GM19463 (cell line): ENCODE data around the gene UFSP1.
"Not testable (repeated sequence)": the region's sequence is repeated elsewhere in the genome, so short reads cannot be mapped to it uniquely, and the experiment has no call there.

Experiments
- ATAC-seq: cut with Tn5 transposase; IDR thresholded peaks from one replicate; pipeline ENCODE4 v1.9.1; 2021; ENCODE audit warnings: mild to moderate bottlenecking, moderate library complexity; ENCODE audit not compliant: unreplicated experiment

The UFSP1 gene

DNA sequence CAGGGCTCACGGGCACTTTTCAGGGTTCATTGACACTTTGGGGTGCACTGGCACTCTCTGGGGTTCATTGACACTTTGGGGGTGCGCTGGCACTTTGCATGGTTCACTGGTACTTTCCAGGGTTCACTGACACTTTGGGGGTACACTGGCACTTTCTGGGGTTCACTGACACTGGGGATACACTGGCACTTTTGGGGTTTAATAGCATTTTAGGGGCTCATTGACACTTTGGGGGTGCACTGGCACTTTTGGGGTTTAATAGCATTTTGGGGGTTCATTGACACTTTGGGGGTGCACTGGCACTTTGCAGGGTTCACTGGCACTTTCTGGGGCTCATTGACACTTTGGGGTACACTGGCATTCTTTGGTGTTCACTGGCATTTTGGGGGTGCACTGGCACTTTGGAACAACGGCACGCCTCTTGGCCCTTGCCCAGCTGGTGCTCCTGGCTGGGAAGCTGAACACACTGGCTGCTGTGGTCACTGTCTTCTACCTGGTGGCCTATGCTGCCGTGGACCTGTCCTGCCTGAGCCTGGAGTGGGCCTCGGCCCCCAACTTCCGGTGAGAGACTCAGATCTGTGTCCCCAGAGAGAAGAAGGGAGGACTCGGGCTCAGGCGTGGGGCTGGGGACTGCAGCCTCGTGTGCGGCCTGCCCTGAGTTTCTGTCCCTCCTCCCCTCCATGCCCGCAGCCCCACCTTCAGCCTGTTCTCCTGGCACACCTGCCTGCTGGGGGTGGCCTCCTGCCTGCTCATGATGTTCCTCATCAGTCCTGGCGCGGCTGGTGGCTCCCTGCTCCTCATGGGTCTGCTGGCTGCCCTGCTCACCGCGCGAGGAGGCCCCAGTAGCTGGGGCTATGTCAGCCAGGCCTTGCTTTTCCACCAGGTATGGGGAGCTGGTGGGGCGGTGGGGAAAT is 28.6 kb downstream of the UFSP1 start:
- no peak for ATAC-seq

DNA sequence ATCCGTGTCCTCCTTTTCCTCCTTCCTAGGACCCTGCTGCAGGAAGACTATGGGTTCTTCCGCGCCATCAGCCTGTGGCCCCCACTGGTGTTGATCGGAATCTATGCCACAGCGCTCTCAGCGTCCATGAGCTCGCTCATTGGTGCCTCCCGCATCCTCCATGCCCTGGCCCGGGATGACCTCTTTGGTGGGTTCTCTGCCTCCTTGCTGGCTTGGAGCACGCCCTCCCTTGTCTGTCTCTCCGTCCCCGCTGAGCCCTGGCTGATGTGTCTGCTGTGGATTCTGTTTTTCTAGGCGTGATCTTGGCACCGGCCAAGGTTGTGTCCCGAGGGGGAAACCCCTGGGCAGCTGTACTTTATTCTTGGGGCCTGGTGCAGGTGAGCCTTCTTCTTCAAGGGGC is 29.7 kb downstream of the UFSP1 start:
- ATAC-seq = no peak

DNA sequence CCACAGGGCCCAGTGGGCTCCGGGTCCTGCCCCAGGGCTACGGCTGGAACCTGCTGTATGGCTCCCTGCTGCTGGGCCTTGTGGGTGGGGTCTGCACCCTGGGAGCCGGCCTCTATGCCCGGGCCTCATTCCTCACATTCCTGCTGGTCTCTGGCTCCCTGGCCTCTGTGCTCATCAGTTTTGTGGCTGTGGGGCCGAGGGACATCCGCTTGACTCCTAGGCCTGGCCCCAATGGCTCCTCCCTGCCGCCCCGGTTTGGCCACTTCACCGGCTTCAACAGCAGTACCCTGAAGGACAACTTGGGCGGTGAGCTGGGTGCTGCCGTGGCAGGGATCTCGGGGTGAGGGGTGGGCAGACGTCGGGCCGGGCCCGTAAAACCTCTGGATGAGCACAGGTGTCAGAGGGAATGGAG is 32.6 kb downstream of the UFSP1 start:
- no peak for ATAC-seq

DNA sequence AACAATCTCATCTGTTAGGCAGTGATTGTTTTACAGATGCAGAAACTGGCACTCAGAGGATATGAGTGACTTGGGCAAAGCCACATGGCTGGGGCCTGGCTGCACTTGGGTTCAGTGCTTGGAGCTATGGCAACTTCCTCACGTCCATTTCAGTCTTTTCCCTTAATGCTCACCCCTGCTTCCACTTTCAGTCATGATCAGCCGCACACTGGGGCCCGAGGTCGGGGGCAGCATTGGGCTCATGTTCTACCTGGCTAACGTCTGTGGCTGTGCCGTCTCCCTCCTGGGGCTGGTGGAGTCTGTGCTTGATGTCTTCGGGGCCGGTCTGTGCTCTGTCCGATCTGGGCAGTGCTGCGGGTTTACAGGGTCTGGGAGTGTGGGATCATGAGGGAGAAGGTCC is 34.0 kb downstream of the UFSP1 start:
- ATAC-seq = no peak

DNA sequence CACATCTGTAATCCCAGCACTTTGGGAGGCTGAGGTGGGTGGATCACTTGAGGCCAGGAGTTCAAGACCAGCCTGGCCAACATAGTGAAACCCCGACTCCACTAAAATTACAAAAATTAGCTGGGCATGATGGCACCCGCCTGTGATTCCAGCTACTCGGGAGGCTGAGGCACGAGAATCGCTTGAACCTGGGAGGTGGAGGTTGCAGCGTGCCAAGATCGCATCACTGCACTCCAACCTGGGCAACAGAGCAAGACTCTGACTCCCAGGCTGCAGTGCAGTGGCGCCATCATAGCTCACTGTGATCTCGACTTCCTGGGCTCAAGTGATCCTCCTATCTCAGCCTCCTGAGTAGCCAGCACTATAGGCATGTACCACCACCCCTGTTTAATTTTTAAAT is 34.6 kb downstream of the UFSP1 start:
- ATAC-seq = not testable (repeated sequence)

DNA sequence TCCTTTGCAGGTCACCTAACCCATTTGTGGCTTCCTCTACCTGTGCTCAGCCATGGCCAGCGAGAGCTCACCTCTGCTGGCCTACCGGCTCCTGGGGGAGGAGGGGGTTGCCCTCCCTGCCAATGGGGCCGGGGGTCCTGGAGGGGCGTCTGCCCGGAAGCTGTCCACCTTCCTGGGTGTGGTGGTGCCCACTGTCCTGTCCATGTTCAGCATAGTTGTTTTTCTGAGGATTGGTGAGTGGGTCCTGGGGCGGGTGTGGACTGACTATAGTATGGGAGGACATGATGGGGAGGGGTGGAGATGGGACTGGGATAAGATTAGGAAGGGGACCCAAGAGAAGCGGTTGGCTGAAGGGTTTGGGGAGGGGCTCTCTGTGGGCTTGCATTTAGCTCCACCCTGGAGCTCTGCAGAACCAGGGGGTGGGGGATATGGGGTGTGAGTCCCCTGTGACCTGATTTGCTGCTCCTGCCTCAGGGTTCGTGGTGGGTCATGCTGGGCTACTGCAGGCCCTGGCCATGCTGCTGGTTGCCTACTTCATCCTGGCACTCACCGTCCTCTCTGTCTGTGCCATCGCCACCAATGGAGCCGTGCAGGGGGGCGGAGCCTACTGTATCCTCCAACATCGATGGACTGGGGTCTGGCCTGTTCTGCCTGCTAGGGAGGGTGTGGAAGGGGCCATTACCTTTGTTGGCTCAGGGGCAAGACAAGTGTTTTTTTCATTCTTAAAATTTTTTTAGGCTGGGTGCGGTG is 35.2 kb downstream of the UFSP1 start:
- ATAC-seq = no peak

DNA sequence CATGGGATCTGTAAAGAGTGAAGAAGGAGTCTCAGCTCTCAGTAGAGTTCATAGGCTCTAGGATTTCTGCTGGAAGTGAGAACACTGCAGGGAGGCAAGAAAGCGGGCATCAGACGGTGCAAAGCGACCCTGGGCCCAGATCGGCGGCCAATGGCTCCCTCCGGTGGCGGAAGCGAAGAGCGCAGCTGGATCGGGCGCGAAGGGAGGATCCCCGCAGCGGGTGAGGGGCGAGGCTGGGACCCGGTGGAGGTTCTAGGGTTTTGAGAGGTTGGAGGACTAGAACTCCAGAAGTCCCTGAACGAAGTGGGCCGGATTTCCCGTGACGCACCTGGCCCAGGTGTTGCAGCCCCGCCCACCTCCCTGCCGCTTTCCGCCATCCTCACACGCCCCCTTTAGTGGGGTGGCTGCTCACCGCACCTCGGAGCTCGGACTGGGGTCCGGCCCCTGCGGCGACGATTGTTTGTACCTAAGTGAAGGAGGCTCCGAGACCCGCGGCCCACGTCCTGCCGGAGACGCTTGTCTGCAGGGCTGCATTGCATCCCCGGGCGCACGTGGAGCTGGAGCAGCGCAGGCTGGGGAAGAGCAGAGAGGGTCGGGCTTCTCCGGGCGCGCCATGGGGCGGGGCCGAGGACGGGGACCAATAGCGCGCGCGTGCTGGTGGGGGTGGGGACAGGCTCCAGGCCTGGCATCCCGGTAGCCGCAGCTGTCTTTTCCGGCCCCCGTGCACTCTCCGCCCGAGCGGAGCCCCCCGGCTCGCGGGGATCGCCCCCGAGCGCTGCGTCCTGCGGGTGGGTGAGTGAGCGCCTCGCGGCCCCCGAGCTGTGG is 37.3 kb downstream of the UFSP1 start, which contains the start of gene SLC12A9:
Gene SLC12A9 (plus strand): TSS at position 666 of the 825 bp plus-strand sequence. CDS start 1,485 bp downstream, outside the sequence.
- ATAC-seq = peak; percentile 95

DNA sequence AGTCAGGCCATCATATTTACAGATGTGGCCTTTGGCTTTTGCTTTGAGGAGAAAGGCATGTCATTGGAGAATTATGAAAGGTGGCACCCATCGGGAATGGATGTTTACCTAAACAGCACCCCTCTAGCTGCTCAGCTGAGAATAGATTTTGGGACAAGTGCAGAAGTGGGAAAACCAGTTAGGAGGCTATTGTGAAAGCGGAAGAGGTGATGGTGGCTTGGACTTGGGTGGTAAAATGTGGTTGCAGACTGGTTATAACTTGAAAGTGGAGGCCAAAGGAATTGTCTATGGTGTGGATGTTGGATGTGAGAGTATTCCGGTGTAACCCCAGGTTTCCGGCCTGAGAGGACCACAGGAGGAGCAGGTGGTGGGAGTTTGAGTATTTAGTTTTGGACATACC is 42.2 kb downstream of the UFSP1 start:
- no peak for ATAC-seq

DNA sequence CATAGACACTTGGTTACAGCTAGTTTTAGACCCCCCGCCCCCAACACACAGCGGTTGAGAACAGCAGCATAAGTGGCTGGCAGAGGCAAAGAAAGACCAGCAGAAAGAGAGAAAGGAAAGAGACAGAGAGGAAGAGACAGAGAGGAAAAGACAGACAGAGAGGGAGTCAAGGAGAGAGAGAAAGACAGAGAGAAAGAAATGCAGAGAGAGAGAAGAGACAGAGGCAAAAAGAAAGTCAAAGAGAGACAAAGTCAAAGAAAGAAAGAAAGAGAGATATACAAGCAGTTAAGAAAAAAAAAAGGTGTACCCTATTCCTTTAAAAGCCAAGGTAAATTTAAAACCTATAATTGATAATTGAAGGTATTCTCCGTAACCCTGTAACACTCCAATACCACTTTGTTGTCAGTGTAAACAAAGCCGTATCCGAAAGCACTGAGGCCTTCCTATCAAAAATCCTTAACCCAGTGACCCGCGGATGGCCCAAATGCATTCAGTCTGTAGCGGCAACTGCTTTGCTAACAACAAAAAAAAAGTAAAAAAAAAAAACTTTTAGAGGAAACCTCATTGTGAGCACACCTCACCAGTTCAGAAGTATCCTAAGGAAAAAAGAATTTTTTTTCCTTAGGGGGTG is 48.9 kb downstream of the UFSP1 start:
- no peak for ATAC-seq

DNA sequence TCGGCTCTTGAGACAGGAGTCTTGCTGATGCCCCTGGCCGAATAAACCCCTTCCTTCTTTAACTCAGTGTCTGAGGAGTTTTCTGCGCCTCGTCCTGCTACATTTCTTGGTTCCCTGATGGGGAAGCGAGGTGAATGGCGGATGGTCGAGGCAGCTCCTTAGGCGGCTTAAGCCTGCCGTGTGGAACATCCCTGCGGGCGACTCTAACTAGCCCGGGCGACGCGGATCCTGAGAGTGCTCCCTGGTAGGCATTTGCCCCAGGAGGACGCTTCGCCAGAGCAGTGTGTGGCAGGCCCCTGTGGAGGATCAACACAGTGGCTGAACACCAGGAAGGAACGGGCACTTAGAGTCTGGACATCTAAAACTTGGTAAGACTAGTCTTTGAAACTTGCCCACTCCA is 50.2 kb downstream of the UFSP1 start:
- ATAC-seq = no peak
